ENCODE results near the gene MORN4. TPM values are rescaled to one million over a fixed set of nuclear protein-coding genes. Genes with fewer than 3 reads are reported as not detected.

MORN4 gene
- total and polyA plus RNA-seq, 2 of the 13 experiments (the other 11 are each of a cell fraction or from before 2014, with no cell fraction given): 3.4 to 9.1 TPM

- peaks cover 17% of the 10 kb centered on the region for H3K4me1 ChIP-seq (ENCODE audit: insufficient read depth, low read length)
- no peaks in the 10 kb centered on the region for H3K9me3 ChIP-seq (ENCODE audit: low read length)
- in situ Hi-C loops (cut with HindIII; ENCODE audit: extremely low pct_ligation_motif_present, low pct_unique_long_range_greater_than_20kb) (loop anchor here (5.0 kb wide), 1 partner anchor 38 kb away; no protein-coding TSS in a partner anchor), intact Hi-C loops (cut with micrococcal nuclease; ENCODE audit: unreplicated experiment) (loop anchor here (1.0 kb wide), 1 partner anchor 40 kb away; no protein-coding TSS in a partner anchor)
- POLR2A ChIA-PET: interaction anchor here (1.6 to 2.3 kb wide), 2 partner anchors 10 to 22 kb away, joined by 3 to 14 read pairs; partner anchors contain the start of gene HOGA1
- no peak overlapping the region for H3K27ac ChIP-seq (ENCODE audit: extremely low read length, insufficient read depth, low read length)
- 93% methylated on average over 1 of the region's 4 CpGs for WGBS (ENCODE audit: low lambda C conversion rate)
- ATAC-seq (no peak; the same call in 2 of the 3 replicates), DNase-seq (ENCODE audit: low spot score) (peak; percentile 74), FAIRE-seq (no peak)
- H3K9ac ChIP-seq (ENCODE audit: insufficient read depth, low read depth, low read length): no peak overlapping the region
- no peaks in the 10 kb centered on the region for H3K79me2 ChIP-seq (ENCODE audit: insufficient read depth, low read length)
- no peak overlapping the region for H3K4me2 ChIP-seq (ENCODE audit: low read depth, low read length)
- no TSS peak for BruUV-seq (replicated peaks)
- no peak for TF ChIP-seq ZNF44 (CRISPR knock-in tag; IDR thresholded peaks at IDR 0.05)
- TF ChIP-seq ZNF451 (CRISPR knock-in tag; IDR thresholded peaks at IDR 0.05): no peak
- no peak for TF ChIP-seq ZBTB43 (CRISPR knock-in tag; conservative IDR thresholded peaks at IDR 0.05)
- TF ChIP-seq ZNF205 (CRISPR knock-in tag; IDR thresholded peaks at IDR 0.05): no peak
- no peak for TF ChIP-seq HNRNPLL (IDR thresholded peaks at IDR 0.05; ENCODE audit: low read depth, low read length, poor library complexity, severe bottlenecking)
- no peak for TF ChIP-seq AHDC1 (CRISPR knock-in tag; IDR thresholded peaks at IDR 0.05; ENCODE audit: borderline replicate concordance)
- TF ChIP-seq ZKSCAN1 (IDR thresholded peaks at IDR 0.05; ENCODE audit: low read length): peak; percentile 34; the same call in 1 of the 2 replicates
- peak; percentile 87 for TF ChIP-seq FOSL2 (CRISPR knock-in tag; IDR thresholded peaks at IDR 0.05)
- TF ChIP-seq HIC2 (CRISPR knock-in tag; IDR thresholded peaks at IDR 0.05; ENCODE audit: low read depth): peak; percentile 96
- peak; percentile 32; the same call in 1 of the 2 replicates for TF ChIP-seq BHLHE40 (IDR thresholded peaks at IDR 0.05; ENCODE audit: low read length)
- TF ChIP-seq, protein P1, sequence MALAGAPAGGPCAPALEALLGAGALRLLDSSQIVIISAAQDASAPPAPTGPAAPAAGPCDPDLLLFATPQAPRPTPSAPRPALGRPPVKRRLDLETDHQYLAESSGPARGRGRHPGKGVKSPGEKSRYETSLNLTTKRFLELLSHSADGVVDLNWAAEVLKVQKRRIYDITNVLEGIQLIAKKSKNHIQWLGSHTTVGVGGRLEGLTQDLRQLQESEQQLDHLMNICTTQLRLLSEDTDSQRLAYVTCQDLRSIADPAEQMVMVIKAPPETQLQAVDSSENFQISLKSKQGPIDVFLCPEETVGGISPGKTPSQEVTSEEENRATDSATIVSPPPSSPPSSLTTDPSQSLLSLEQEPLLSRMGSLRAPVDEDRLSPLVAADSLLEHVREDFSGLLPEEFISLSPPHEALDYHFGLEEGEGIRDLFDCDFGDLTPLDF (CRISPR knock-in tag; IDR thresholded peaks at IDR 0.05): no peak
- H2AFZ ChIP-seq (ENCODE audit: low read length): no peak overlapping the region
- CTCF ChIA-PET (ENCODE audit: low intra/inter-chr PET ratio, low total read pairs): no interaction called here
- H3K4me3 ChIP-seq (replicated peaks in 1 of 3; ENCODE audit: insufficient read depth in 1 of 3, low read depth in 2 of 3, low read length in 3 of 3): no peak overlapping the region
- no peaks in the 10 kb centered on the region for H4K20me1 ChIP-seq (ENCODE audit: insufficient read depth, low read length)
- no peaks in the 10 kb centered on the region for H3K27me3 ChIP-seq (ENCODE audit: control insufficient read depth in 1 of 2, insufficient read depth in 2 of 2, low read length in 2 of 2)
- H3K36me3 ChIP-seq (replicated peaks in 1 of 2; ENCODE audit: control insufficient read depth in 1 of 2, insufficient read depth in 2 of 2, low read length in 2 of 2): peaks cover 2% of the 10 kb centered on the region in 2 experiments; a peak in 3 of 5 replicates
Measured at GRCh38 chr10:97574374-97575126, 58.8 kb downstream of the MORN4 start.

Measured in HepG2 (cell line).